PC-9 (cell line): ENCODE measurements around the gene RPS29.

ENCODE experiments used
- EZH2 ChIP-seq: fragments of 200-600 bp; sonication (generic); IDR thresholded peaks from 2 replicates; pipeline ENCODE4 v1.8.0; 2017; ENCODE audit warnings: antibody characterized with exemption, low read depth
- TF ChIP-seq, protein P1 (sequence below): fragments of 200-600 bp; sonication (generic); conservative IDR thresholded peaks from 2 replicates; pipeline ENCODE4 v1.6.1; 2017; ENCODE audit warnings: mixed run types, antibody characterized with exemption, mild to moderate bottlenecking, moderate library complexity

DNA sequence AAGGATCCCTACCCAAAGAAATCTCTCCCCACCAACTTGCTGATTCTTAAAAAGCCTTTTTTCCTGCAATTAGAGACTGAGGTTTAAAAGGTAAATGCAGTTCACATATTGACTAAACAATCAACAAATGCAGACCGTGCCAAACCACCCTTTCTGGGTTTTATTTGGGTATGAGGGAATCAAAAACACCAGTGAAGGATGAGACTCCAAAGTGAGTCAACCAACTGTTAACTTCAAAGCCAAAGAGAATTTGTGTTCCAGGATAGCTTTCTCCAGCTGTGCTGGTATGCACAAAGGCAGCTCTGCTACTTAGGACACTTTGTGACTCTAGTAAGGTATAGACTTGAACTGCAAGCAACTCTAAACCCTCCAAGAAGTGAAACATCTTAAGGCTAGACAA lies 39.4 kb downstream of the RPS29 start:
- TF ChIP-seq, protein P1, sequence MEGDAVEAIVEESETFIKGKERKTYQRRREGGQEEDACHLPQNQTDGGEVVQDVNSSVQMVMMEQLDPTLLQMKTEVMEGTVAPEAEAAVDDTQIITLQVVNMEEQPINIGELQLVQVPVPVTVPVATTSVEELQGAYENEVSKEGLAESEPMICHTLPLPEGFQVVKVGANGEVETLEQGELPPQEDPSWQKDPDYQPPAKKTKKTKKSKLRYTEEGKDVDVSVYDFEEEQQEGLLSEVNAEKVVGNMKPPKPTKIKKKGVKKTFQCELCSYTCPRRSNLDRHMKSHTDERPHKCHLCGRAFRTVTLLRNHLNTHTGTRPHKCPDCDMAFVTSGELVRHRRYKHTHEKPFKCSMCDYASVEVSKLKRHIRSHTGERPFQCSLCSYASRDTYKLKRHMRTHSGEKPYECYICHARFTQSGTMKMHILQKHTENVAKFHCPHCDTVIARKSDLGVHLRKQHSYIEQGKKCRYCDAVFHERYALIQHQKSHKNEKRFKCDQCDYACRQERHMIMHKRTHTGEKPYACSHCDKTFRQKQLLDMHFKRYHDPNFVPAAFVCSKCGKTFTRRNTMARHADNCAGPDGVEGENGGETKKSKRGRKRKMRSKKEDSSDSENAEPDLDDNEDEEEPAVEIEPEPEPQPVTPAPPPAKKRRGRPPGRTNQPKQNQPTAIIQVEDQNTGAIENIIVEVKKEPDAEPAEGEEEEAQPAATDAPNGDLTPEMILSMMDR, result no peak
- no peak for TF ChIP-seq EZH2
